SJSA1 (cell line): Measurements from ENCODE around the gene NLE1. TPM values are rescaled to one million over a fixed set of nuclear protein-coding genes. Genes with fewer than 3 reads are reported as not detected.
"Not testable (repeated sequence)": the region's sequence is repeated elsewhere in the genome, so short reads cannot be mapped to it uniquely, and the experiment has no call there.

ENCODE experiments used
- DNase-seq, 2 experiments: peaks; one replicate each; pipeline ENCODE4 v3.0.0-alpha.2; 2015 to 2020; ENCODE audit warnings: low spot score in 2 of 2, low read depth in 1 of 2
- H3K27ac ChIP-seq: fragments of 250-450 bp; sonication (Bioruptor Pico); 2 replicates; pipeline ENCODE4 v1.5.1; 2020; ENCODE audit warnings: mild to moderate bottlenecking, moderate library complexity
- H3K27me3 ChIP-seq: fragments of 250-450 bp; sonication (Bioruptor Pico); replicated peaks from 2 replicates; pipeline ENCODE4 v1.5.1; 2020; ENCODE audit warnings: mild to moderate bottlenecking, moderate library complexity
- H3K36me3 ChIP-seq: fragments of 250-450 bp; sonication (Bioruptor Pico); 2 replicates; pipeline ENCODE4 v1.5.1; 2020; ENCODE audit warnings: mild to moderate bottlenecking
- H3K4me1 ChIP-seq: fragments of 250-450 bp; sonication (Bioruptor Pico); replicated peaks from 2 replicates; pipeline ENCODE4 v1.6.1; 2021; ENCODE audit warnings: mild to moderate bottlenecking
- H3K4me3 ChIP-seq: fragments of 250-450 bp; sonication (Bioruptor Pico); 2 replicates; pipeline ENCODE4 v1.5.1; 2020; ENCODE audit warnings: mild to moderate bottlenecking
- H3K9me3 ChIP-seq: fragments of 250-450 bp; sonication (Bioruptor Pico); replicated peaks from 2 replicates; pipeline ENCODE4 v1.5.1; 2020; ENCODE audit warnings: mild to moderate bottlenecking
- total RNA-seq: library from RNA; depleted of rRNA; stranded (reverse); fragments of >200 nt; shearing (Covaris generic); gene quantifications from 2 replicates; pipeline ENCODE4 v1.2.3, GENCODE V29; 2014

Gene NLE1
- total RNA-seq, 1 experiment from 2014 or later, result 21.3 TPM

DNA sequence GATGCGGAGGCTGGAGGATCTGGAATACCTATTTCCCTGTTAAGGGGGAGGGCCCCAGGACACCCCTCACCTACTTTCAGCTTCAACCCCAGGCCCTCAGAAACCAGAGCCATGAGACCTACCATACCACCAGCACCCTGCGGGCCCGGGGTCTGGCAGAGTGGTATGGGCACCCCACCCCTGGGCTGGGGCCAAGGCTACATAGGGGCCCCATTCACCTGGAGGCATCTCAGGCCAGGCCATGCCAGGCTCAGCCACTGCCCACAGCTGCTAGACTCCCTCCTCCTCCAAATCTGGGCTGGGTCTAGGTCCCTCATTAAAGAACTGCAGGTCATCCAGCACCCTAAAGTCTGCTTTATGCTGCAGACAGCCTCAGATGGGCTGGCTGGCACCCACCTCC, 11.7 kb downstream of the NLE1 start:
- Histone ChIP-seq H3K36me3 (peaks cover 43% of the 10 kb centered on the region), H3K9me3 (no peaks in the 10 kb centered on the region), H3K4me3 (no peak overlapping the region), H3K27me3 (no peaks in the 10 kb centered on the region), H3K4me1 (no peaks in the 10 kb centered on the region), H3K27ac (no peak overlapping the region)
- no peak for DNase-seq

DNA sequence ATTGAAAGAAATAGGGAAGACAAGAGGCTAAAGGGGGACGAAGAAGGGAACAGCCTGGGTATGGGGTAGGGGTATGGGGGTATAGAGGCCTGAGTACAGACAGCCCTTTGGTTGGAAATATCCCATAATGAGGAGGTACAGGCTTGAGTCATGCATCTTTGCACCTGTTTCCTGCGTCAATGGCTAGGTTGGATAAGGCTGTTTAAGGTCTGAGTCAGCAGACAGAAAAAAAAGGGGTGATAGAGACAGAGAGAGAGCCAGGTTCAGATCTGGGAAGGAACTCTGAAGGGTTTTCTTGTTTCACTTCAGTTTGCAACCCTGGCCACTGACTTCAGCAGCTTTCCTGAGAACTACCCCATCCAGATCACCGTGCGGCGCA, 12.1 kb downstream of the NLE1 start:
- H3K4me3 ChIP-seq, result no peak overlapping the region
- H3K27ac ChIP-seq, result no peak overlapping the region
- DNase-seq, result no peak
- no peaks in the 10 kb centered on the region for H3K9me3 ChIP-seq
- no peaks in the 10 kb centered on the region for H3K4me1 ChIP-seq
- no peaks in the 10 kb centered on the region for H3K27me3 ChIP-seq
- H3K36me3 ChIP-seq, result peaks cover 38% of the 10 kb centered on the region

DNA sequence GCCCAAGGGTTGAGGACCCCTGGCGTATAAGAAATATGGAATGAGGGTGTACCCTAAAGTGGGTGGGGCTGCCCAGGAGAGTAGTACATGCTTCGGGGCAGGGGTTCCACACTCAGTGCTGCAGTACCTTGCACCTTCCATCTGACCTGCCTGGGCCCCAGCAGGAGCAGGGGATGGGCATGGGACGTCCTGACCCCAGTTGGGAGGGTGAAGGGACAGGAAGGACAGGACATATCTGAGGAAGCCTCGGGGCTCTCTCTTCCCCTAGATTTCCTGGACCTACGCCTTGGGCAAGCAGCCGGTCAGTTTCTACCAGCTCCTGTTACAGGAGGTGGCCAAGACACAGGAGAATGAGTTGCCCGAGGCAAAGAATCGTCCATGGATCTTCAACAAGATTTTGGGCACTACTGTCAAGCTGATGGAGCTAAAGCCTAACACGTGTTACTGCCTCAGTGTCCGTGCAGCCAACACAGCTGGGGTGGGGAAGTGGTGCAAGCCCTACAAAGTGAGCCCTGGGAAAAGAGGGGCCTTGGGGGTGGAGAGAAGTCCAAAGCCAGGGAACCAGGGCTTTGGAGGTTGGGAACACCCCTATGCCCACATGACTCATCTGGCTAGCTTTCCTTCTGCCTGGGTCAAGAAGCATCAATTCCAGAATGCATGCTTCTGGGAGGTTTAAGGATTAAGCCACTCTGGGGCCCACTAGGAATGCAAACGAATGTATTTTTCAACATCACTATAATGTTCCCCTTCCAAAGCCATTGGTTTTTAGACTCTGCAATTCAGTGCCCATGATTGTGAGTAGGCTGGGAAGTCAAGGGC, 12.7 kb downstream of the NLE1 start:
- Histone ChIP-seq H3K9me3 (no peaks in the 10 kb centered on the region), H3K4me3 (no peak overlapping the region), H3K27me3 (no peaks in the 10 kb centered on the region), H3K36me3 (peaks cover 32% of the 10 kb centered on the region), H3K4me1 (no peaks in the 10 kb centered on the region), H3K27ac (no peak overlapping the region)
- DNase-seq, result no peak

DNA sequence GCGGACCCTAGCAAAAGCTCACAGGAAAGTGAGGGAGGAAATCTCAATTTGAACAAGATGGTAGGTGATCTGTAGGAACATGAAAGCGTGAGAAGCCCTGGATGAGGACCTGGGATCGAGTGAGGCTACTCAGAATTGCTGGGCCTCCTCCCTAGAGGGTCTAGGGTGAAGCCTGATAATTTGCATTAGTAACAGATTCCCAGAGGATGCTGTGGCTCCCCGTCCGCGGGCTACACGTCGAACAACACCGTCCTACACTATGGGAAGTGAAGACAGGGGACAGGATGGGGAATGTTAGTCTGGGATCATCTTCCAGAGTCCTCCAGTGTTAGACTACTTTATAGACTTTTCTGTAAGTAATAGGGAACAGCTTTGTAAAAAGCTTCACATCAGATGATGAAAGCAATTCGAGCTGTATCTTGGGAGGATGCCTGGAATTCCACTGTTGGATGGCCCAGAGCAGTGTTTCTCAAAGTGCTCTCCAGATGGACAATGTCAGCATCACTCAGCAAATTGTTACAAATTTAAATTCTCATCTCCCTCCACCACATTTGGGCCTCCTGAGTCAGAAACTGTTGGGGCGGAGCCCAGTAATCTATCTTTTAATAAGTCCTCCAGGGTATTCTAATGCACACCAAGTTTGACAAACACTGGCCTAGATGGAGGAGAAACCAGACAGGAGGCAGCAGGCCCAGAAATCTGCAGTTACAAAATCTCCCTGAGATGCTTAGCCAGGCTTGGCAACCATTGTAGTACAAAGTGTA, 14.2 kb downstream of the NLE1 start:
- no peak for DNase-seq
- Histone ChIP-seq H3K27ac (no peak overlapping the region), H3K4me3 (no peak overlapping the region)

DNA sequence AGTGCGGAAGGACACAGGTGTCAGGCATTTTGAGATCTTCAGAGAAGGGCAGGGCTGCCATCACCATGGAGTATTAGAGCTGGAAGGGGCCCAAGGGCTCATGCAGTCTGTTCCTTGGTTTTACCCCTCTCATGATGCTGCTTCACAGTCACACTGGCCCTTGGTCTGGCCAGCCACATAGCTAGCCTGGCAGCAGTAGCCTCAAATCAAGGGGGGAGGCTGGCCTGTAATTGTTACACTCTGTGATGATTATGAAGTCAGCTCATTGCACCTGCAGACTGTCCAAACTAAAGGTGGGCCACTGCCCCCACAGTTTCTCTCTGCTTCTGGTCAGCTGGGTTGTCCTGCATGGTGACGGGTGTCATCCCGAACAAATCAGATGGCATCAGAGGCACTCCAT, 20.8 kb downstream of the NLE1 start, which contains the start of gene FNDC8:
Gene FNDC8 (plus strand): TSS at position 301 of the 400 bp plus-strand sequence. CDS start 79 bp downstream, at position 380.
- no peak for DNase-seq
- Histone ChIP-seq H3K9me3 (no peaks in the 10 kb centered on the region), H3K27me3 (no peaks in the 10 kb centered on the region), H3K36me3 (peaks cover 23% of the 10 kb centered on the region), H3K4me1 (peaks cover 31% of the 10 kb centered on the region), H3K27ac (no peak within 1 kb of the TSS), H3K4me3 (no peak within 1 kb of the TSS)

More for the DNA sequence above, 14.2 kb downstream of the NLE1 start:
- no peaks in the 10 kb centered on the region for H3K9me3 ChIP-seq
- H3K27me3 ChIP-seq, result no peaks in the 10 kb centered on the region
- peaks cover 18% of the 10 kb centered on the region for H3K36me3 ChIP-seq
- H3K4me1 ChIP-seq, result no peaks in the 10 kb centered on the region

DNA sequence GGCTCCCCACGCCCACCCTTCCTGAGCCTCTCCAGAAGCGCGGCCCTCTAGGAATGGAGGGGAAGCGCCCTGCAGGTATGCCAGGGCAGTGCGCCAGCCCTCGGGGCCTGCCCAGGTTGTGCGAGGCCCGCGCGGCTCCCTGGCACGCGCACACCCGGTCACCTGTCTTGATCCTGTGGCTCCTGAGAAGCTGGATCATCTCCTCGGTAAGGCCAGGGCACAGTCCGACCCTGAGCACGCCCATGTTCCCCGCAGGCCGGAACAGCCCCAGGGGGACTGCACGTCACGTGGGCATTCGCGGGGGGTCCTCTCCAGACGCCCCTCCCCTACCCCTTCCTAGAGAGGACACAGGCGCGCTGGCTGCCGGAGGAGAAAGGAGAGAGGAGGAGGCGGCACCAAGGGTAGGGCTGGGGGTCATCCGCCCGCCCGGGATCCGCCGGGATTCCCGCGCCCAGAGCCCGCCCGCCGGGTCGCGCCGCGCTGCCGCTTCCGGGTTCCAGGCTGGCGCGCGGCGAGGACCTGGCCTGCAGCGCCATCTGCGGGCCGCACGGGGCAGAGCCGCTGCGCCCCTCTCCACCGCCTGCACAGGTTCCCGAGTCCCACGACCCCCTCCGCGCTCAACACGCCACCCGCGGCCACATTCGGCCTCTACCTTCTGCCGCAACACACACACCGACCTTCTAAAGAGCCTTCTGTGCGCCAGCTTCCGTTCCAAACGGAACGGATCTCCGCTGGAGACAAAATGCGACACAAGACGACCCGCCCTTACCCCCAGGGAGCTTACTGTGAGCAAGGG, 22.5 kb downstream of the NLE1 start, which contains the start of gene RAD51D:
Gene RAD51D (minus strand): TSS at position 491 of the 796 bp plus-strand sequence. CDS start 247 bp downstream, at position 244.
- Histone ChIP-seq H3K4me1 (peaks cover 43% of the 10 kb centered on the region), H3K27me3 (no peaks in the 10 kb centered on the region), H3K27ac (peak within 1 kb of the TSS; percentile 66), H3K4me3 (peak within 1 kb of the TSS; percentile 66), H3K9me3 (no peaks in the 10 kb centered on the region), H3K36me3 (peaks cover 34% of the 10 kb centered on the region)
- peak; percentile 80 to 85 for DNase-seq

DNA sequence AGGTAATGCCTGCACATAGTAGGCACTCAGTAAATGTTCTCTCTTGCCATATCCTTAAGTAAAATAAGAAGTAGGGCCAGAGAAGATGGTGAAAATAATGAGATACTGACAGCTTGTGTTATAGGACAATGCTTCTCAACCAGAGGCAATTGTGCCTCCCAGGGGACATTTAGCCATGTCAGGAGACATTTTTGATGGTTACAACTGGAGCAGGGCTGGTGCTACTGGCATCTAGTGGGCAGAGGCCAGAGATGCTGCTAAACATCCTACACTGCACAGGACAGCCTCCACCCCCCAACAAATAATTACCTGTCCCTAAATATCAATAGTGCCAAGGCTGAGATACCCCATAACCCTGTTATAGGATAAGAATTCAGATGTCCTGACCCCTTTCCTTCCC, 24.1 kb downstream of the NLE1 start:
- peaks cover 43% of the 10 kb centered on the region for H3K4me1 ChIP-seq
- H3K27ac ChIP-seq, result no peak overlapping the region
- no peaks in the 10 kb centered on the region for H3K27me3 ChIP-seq
- DNase-seq, result peak in 1 of 2 experiments; percentile 18
- no peaks in the 10 kb centered on the region for H3K9me3 ChIP-seq
- peaks cover 36% of the 10 kb centered on the region for H3K36me3 ChIP-seq
- H3K4me3 ChIP-seq, result no peak overlapping the region

DNA sequence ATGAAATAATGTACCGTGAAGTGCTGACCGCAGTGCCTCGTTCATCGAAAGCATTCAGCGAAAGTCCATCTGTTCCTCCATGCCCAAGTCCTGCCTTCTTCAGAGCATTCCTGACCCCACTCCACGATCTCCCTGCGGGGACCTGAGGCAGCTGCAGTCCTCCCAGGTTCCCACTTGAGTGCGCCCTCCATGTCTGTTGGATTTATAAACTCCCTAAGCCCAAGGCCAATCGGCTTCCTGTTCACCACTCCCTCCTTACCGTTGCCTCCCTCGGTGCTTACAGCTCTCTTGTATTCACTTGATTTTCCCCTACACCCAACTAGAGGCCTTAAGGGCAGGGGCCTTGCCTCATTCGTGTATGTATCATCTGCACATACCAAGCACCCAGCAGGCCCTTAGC, 25.3 kb downstream of the NLE1 start:
- DNase-seq, result no peak
- Histone ChIP-seq H3K4me1 (peaks cover 43% of the 10 kb centered on the region), H3K4me3 (no peak overlapping the region), H3K27ac (no peak overlapping the region), H3K27me3 (no peaks in the 10 kb centered on the region), H3K36me3 (peaks cover 41% of the 10 kb centered on the region), H3K9me3 (no peaks in the 10 kb centered on the region)

DNA sequence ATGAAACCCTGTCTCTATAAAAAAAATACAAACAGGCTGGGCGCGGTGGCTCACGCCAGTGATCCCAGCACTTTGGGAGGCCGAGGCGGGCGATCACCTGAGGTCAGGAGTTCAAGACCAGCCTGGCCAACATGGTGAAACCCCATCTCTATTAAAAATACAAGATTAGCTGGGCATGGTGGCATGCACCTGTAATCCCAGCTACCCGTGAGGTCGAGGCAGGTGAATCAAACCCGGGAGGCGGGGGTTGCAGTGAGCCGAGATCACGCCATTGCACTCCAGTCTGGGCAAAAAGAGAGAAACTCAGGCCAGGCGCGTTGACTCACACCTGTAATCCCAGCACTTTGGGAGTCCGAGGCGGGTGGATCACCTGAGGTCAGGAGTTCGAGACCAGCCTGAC, 31.3 kb downstream of the NLE1 start:
- not testable (repeated sequence) for H3K27me3 ChIP-seq, DNase-seq, H3K4me3 ChIP-seq, H3K27ac ChIP-seq, H3K9me3 ChIP-seq
- H3K4me1 ChIP-seq, result peaks cover 11% of the 10 kb centered on the region
- peaks cover 40% of the 10 kb centered on the region for H3K36me3 ChIP-seq

DNA sequence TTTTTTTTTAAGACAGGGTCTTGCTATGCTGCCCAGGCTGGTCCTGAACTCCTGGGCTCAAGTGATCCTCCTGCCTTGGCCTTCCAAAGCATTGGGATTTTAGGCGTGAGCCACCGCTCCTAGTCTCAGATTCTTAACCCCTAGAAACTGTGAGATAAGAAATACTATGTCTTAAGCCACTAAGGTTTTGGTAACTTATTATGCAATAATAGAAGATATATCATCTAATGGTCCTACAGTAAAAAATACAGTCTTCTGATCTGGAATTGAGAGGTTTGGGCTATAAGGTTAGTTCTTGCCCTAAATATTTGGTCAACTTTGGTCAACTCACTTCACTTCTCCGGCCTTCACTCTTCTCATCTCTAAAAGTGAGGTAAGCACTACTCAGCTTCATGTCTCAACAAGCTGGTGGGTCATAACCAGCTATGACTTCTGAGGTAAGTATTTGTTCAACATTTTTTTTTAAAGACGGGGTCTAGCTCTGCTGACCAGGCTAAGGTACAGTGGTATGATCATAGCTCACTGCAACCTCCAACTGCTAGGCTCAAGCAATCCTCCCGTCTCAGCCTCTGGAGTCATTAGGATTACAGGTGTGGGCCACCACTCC, 37.2 kb downstream of the NLE1 start:
- Histone ChIP-seq H3K4me1 (peaks cover 4% of the 10 kb centered on the region), H3K36me3 (peaks cover 49% of the 10 kb centered on the region), H3K27ac (no peak overlapping the region), H3K4me3 (no peak overlapping the region), H3K9me3 (no peaks in the 10 kb centered on the region), H3K27me3 (no peaks in the 10 kb centered on the region)
- DNase-seq, result no peak

DNA sequence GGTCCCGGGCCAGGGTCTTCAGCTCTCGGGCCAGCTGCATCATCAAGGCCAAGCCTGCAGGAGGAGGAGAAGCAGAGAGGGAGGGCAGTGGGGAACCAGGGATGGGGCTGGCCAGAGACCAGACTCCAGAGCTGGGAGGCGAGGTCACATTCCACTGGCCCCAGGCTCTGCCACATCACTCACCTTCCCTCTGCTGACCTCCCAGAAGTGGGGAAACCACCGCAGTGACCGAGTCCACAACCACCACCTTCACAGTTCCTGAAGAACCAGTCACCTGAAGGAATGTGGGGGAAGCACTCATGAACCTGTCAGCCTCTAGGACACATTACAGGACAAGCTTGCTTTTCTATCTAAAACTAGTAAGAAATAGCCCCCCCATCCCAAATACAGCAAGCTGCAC, 38.8 kb downstream of the NLE1 start:
- H3K36me3 ChIP-seq, result peaks cover 55% of the 10 kb centered on the region
- H3K4me1 ChIP-seq, result peaks cover 4% of the 10 kb centered on the region
- H3K4me3 ChIP-seq, result no peak overlapping the region
- H3K27me3 ChIP-seq, result no peaks in the 10 kb centered on the region
- no peak for DNase-seq
- no peak overlapping the region for H3K27ac ChIP-seq
- H3K9me3 ChIP-seq, result no peaks in the 10 kb centered on the region

DNA sequence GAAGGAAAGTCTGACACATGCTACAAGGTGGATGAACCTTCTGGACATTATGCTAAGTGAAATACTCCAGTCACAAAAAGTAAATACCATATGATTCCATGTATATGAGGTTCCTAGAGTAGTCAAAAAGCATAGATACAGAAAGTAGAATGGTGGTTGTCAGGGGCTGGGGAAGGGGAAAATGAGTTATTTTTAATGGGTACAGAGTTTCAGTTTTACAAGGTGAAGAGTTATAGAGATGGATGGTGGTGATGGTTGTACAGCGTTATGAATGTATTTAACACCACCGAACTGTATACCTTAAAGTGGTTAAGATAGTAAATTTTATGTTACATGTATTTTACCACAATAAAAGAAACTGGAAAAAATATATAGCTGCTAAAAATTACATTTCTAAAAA, 40.4 kb downstream of the NLE1 start:
- H3K4me1 ChIP-seq, result no peaks in the 10 kb centered on the region
- no peak overlapping the region for H3K27ac ChIP-seq
- H3K27me3 ChIP-seq, result no peaks in the 10 kb centered on the region
- H3K9me3 ChIP-seq, result no peaks in the 10 kb centered on the region
- no peak overlapping the region for H3K4me3 ChIP-seq
- H3K36me3 ChIP-seq, result peaks cover 47% of the 10 kb centered on the region
- no peak for DNase-seq

DNA sequence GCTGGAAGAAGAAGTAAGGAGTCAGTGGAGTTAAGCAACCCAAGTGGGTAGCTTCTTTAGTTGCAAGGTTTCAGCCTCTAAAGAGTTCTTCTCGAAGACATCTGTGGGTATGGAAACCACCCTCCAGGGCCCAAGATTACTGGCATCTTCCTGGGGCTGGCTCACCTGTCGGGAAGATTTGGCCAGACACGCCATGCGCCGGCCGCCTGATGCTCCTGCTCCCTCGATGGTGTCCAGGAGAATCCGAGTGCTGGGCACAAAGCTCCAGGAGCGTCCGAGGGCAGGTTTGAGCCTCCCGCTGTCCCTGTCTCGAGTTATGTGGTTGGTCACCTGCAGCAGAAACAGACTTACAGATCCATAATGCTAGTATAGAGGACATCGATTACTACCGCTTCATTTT, 41.1 kb downstream of the NLE1 start:
- Histone ChIP-seq H3K4me3 (no peak overlapping the region), H3K27me3 (no peaks in the 10 kb centered on the region), H3K36me3 (peaks cover 40% of the 10 kb centered on the region), H3K27ac (no peak overlapping the region), H3K4me1 (no peaks in the 10 kb centered on the region), H3K9me3 (no peaks in the 10 kb centered on the region)
- DNase-seq, result no peak
